Spleen (tissue), 11 donors: ENCODE measurements around the gene TXNDC11. TPM values are rescaled to one million over a fixed set of nuclear protein-coding genes. Genes with fewer than 3 reads are reported as not detected.

Experiments
- DNase-seq: peaks from one replicate; pipeline ENCODE4 v3.0.0-alpha.2; 2020
- H3K27ac ChIP-seq, 8 donors: fragments of 200-600 bp; sonication (generic) in 7 of 8; 1 replicate in 4 of 8; 2 replicates in 4 of 8; pipeline versions ENCODE4 v1.5.0 to v1.8.0; 2016 to 2021; ENCODE audit warnings: inconsistent platforms in 4 of 8, mild to moderate bottlenecking in 4 of 8, moderate library complexity in 1 of 8
- H3K27me3 ChIP-seq, 7 donors: fragments of 200-600 bp; sonication (generic) in 6 of 7; replicated peaks in 1 of 7; 1 replicate in 4 of 7; 2 replicates in 3 of 7; pipeline versions ENCODE4 v1.5.0 to v1.8.0; 2016 to 2021; ENCODE audit warnings: inconsistent platforms in 3 of 7, mild to moderate bottlenecking in 1 of 7
- H3K36me3 ChIP-seq, 6 donors: fragments of 200-600 bp; sonication (generic) in 5 of 6; 1 replicate in 4 of 6; 2 replicates in 2 of 6; pipeline versions ENCODE4 v1.5.0 to v1.8.0; 2016 to 2021; ENCODE audit warnings: inconsistent platforms in 2 of 6
- H3K4me1 ChIP-seq, 6 donors: fragments of 200-600 bp; sonication (generic) in 5 of 6; 1 replicate in 3 of 6; 2 replicates in 3 of 6; pipeline versions ENCODE4 v1.5.0 to v1.8.0; 2016 to 2021; ENCODE audit warnings: inconsistent platforms in 3 of 6
- H3K4me3 ChIP-seq, 8 donors: fragments of 200-600 bp; sonication (generic) in 7 of 8; 1 replicate in 4 of 8; 2 replicates in 4 of 8; pipeline versions ENCODE4 v1.5.0 to v1.8.0; 2016 to 2021; ENCODE audit warnings: inconsistent platforms in 4 of 8, mild to moderate bottlenecking in 4 of 8, moderate library complexity in 2 of 8
- H3K9me3 ChIP-seq, 8 donors: fragments of 200-600 bp; sonication (generic) in 7 of 8; 1 replicate in 4 of 8; 2 replicates in 4 of 8; pipeline versions ENCODE4 v1.5.0 to v1.8.0; 2016 to 2021; ENCODE audit warnings: inconsistent platforms in 4 of 8
- POLR2A ChIP-seq, 3 donors: fragments of 450-650 bp; IDR thresholded peaks; one replicate each; pipeline ENCODE4 v1.5.1; 2017; ENCODE audit warnings: antibody characterized with exemption in 3 of 3, mild to moderate bottlenecking in 1 of 3
- POLR2AphosphoS5 ChIP-seq, 3 donors: sonication (generic); formaldehyde crosslinking; IDR thresholded peaks; one replicate each; pipeline ENCODE4 v1.5.1; 2017; ENCODE audit warnings: antibody characterized with exemption in 3 of 3
- WGBS, 5 donors: extraction: QIAGEN DNeasy Blood & Tissue Kit in 3 of 5; methylation state at CpG; one replicate each; pipeline versions ENCODE4 v1.1.5 to v1.1.7; 2013 to 2018; 5-methylcytosine and 5-hydroxymethylcytosine counted together
- intact Hi-C: fragments of 100-400 bp; cut with DNase I; formaldehyde crosslinking; loops from one replicate; pipeline ENCODE4 v1.15.0; 2023; ENCODE audit warnings: low total_unique reads
- polyA plus RNA-seq, 3 donors: library from polyadenylated mRNA; stranded (reverse); fragments of 200-250 nt; gene quantifications; one replicate each; pipeline ENCODE4 v1.2.1, GENCODE V29; 2013
- total RNA-seq, 7 donors: library from RNA; depleted of rRNA in 3 of 7; stranded (reverse); fragments of >200 nt in 3 of 7; fragmentation: NEBNext Ultra II Directional in 4 of 7; extraction: Animal tissue kit (Norgen Biotek cat#: 25700) in 4 of 7; gene quantifications; one replicate each; pipeline versions ENCODE4 v1.1.0 to v1.2.1, GENCODE V29; 2016 to 2021
- TF ChIP-seq, protein P1 (sequence below), 11 experiments: fragments of 200-600 bp in 7 of 11; fragments of 450-650 bp in 4 of 11; sonication (generic) in 4 of 11; IDR thresholded peaks in 8 of 11; conservative IDR thresholded peaks in 3 of 11; 1 replicate in 7 of 11; 2 replicates in 4 of 11; pipeline versions ENCODE4 v1.4.0 to v1.8.0; 2016 to 2021; ENCODE audit warnings: antibody characterized with exemption in 11 of 11, inconsistent platforms in 4 of 11, mild to moderate bottlenecking in 1 of 11
- donor health status: healthy with polysubstance abuse.
- donor health status: DM: no; HTN: no; CAD: no; lungs with moderate emphysema.
- donor health status: DM: no; HTN: no; CAD: no.
- donor health status: Bipolar disorder and iron deficiency.
- donor health status: healthy.
- donor health status: DM: no; HTN: no; CAD: no.
- donor health status: DM: yes; HTN: yes; CAD: no.

The TXNDC11 gene
- total and polyA plus RNA-seq, 10 donors, result 28.3 to 104 (median 49.3) TPM

DNA sequence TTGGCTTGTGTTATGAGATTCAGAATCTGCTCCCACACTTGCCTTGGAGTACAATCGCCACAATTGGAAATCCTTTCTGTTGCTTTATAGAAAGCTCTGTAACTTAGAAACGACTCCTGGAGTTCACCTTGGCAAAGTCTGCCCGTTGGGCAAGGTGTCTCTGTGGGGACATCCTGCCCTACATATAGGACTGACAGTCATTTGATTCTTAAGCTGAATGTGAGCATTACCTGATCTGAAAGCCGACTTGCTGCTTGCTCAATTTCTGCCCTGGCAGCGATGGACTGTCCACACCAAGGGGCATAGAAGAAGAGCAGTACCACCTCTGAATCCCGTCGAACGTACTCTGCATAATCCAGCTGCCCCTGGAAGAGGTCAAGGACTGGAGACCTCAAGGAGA, 6.9 kb downstream of the TXNDC11 start:
- intact Hi-C loops, result no loop called here
- no peak overlapping the region for H3K27ac ChIP-seq
- peaks cover 17 to 88% (median 41%) of the 10 kb centered on the region in 6 donors for H3K4me1 ChIP-seq
- H3K9me3 ChIP-seq, result no peaks in the 10 kb centered on the region
- H3K4me3 ChIP-seq, result no peak overlapping the region
- no peak for DNase-seq
- 86 to 93% (median 90%) methylated on average over 8 of the region's 8 CpGs for WGBS, 5 donors
- H3K36me3 ChIP-seq, result peaks cover 0 to 68% (median 49%) of the 10 kb centered on the region in 6 donors
- TF ChIP-seq POLR2AphosphoS5 (IDR thresholded peaks at IDR 0.05) (no peak), POLR2A (IDR thresholded peaks at IDR 0.05) (no peak)
- TF ChIP-seq, protein P1, sequence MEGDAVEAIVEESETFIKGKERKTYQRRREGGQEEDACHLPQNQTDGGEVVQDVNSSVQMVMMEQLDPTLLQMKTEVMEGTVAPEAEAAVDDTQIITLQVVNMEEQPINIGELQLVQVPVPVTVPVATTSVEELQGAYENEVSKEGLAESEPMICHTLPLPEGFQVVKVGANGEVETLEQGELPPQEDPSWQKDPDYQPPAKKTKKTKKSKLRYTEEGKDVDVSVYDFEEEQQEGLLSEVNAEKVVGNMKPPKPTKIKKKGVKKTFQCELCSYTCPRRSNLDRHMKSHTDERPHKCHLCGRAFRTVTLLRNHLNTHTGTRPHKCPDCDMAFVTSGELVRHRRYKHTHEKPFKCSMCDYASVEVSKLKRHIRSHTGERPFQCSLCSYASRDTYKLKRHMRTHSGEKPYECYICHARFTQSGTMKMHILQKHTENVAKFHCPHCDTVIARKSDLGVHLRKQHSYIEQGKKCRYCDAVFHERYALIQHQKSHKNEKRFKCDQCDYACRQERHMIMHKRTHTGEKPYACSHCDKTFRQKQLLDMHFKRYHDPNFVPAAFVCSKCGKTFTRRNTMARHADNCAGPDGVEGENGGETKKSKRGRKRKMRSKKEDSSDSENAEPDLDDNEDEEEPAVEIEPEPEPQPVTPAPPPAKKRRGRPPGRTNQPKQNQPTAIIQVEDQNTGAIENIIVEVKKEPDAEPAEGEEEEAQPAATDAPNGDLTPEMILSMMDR (IDR thresholded peaks at IDR 0.05 in 8 of 11, conservative IDR thresholded peaks at IDR 0.05 in 3 of 11), result no peak
- no peaks in the 10 kb centered on the region for H3K27me3 ChIP-seq

DNA sequence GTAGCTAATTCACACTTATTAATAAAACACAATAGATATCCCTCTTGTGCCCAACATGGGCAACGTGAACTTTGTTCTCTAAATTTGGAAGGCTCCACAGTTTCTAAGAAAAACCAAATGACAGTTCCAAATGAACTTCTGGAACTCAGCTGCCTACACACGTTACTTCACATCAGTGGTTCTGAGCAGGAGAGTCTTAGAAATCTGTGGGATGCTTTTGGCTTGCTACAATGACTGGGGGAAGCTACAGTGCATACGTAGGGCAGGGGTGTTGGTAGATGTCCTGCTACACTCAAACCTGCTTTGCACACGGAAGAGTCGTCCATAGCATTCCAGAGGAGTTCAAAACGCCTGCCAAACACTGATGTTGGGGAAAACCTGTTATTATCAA, 8.0 kb downstream of the TXNDC11 start:
- no peak for DNase-seq
- no peak for TF ChIP-seq POLR2A (IDR thresholded peaks at IDR 0.05)
- TF ChIP-seq, protein P1 (IDR thresholded peaks at IDR 0.05 in 8 of 11, conservative IDR thresholded peaks at IDR 0.05 in 3 of 11), result no peak
- WGBS, 5 donors, result 76 to 85% (median 79%) methylated on average over 6 of the region's 6 CpGs

DNA sequence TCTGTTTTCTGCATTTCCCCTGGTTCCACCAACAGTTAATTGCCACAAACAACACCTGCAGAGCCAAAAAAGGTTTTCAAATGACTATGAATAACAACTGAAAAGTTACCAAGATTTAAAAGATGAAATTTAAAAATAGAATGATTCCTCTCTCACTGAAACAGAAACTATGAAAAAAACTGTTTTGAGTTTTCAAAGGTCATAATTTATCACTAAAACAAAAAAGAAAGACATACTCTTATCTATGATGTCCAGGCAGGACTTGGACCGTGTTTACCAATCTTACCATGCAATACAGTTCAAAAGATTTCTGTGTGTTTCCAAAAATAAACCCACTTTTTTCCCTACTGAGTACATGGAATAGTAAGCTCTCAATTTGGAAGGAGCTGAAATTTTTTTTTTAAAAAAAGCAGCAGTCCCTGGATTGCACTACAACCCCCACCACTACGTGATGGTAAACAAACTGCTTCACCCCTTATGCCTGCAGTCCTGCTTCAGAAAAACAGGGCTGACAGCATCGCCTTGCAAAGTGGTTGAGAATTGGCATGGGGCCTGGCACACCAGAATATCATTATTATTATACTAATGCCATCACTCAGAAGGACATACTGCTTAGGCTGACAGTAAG, 8.5 kb downstream of the TXNDC11 start:
- Histone ChIP-seq H3K36me3 (peaks cover 0 to 84% (median 60%) of the 10 kb centered on the region in 6 donors), H3K27ac (peak overlapping the region in 3 of 8 donors; percentile 4 to 39 (median 34)), H3K4me1 (peaks cover 11 to 87% (median 25%) of the 10 kb centered on the region in 6 donors), H3K27me3 (no peaks in the 10 kb centered on the region), H3K9me3 (no peaks in the 10 kb centered on the region), H3K4me3 (no peak overlapping the region)
- intact Hi-C loops, result no loop called here
- TF ChIP-seq POLR2AphosphoS5 (IDR thresholded peaks at IDR 0.05), result no peak
- TF ChIP-seq, protein P1 (IDR thresholded peaks at IDR 0.05 in 8 of 11, conservative IDR thresholded peaks at IDR 0.05 in 3 of 11), result no peak
- no peak for TF ChIP-seq POLR2A (IDR thresholded peaks at IDR 0.05)
- no peak for DNase-seq
- WGBS, 5 donors, result 54 to 73% (median 65%) methylated on average over 3 of the region's 3 CpGs

More for the DNA sequence above, 8.0 kb downstream of the TXNDC11 start:
- H3K4me1 ChIP-seq, result peaks cover 13 to 87% (median 30%) of the 10 kb centered on the region in 6 donors
- no peaks in the 10 kb centered on the region for H3K27me3 ChIP-seq
- no peaks in the 10 kb centered on the region for H3K9me3 ChIP-seq
- H3K27ac ChIP-seq, result peak overlapping the region in 3 of 8 donors; percentile 4 to 39 (median 34)
- H3K36me3 ChIP-seq, result peaks cover 0 to 79% (median 57%) of the 10 kb centered on the region in 6 donors
- H3K4me3 ChIP-seq, result no peak overlapping the region
- intact Hi-C loops, result no loop called here

DNA sequence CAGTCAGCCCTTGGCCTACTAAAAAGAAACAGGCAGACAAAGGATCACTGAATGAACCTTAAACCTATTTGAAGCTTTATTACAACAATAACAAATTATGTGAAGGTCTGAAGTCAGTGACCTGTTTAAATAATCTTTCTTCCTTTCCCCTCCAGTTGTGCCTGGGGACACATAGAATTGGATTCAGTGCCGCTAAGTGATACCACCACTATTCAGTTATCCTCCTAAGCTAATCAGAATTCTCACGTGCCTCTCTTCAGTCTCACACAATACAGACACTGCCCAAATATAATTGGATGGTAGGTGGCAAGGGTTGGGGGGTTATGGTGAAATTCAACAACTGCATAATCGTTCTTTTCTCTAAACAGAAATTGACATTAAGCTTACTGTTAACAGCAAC, 11.4 kb downstream of the TXNDC11 start:
- DNase-seq, result no peak
- no peaks in the 10 kb centered on the region for H3K9me3 ChIP-seq
- TF ChIP-seq, protein P1 (IDR thresholded peaks at IDR 0.05 in 8 of 11, conservative IDR thresholded peaks at IDR 0.05 in 3 of 11), result no peak
- TF ChIP-seq POLR2A (IDR thresholded peaks at IDR 0.05), result no peak
- TF ChIP-seq POLR2AphosphoS5 (IDR thresholded peaks at IDR 0.05), result no peak
- H3K36me3 ChIP-seq, result peaks cover 0 to 99% (median 75%) of the 10 kb centered on the region in 6 donors
- peaks cover 0 to 83% (median 13%) of the 10 kb centered on the region in 6 donors for H3K4me1 ChIP-seq
- H3K27me3 ChIP-seq, result no peaks in the 10 kb centered on the region
- H3K27ac ChIP-seq, result no peak overlapping the region
- WGBS, 5 donors, result 86 to 95% (median 89%) methylated on average over 3 of the region's 3 CpGs
- H3K4me3 ChIP-seq, result no peak overlapping the region
- intact Hi-C loops, result no loop called here
